IMR-90 (cell line): ENCODE measurements around the gene CEP126. TPM values are rescaled to one million over a fixed set of nuclear protein-coding genes. Genes with fewer than 3 reads are reported as not detected.

Source experiments
- ATAC-seq: fragments of 200-7000 bp; cut with Tn5 transposase; 2 replicates; pipeline ENCODE4 v1.9.1; 2020; ENCODE audit warnings: low read depth, mild to moderate bottlenecking, moderate library complexity
- BruUV-seq: library from RNA; stranded (reverse); fragments of 400-500 nt; replicated peaks from 2 replicates; lab custom pipeline; 2021; lab: Mats Ljungman, UMichigan
- CTCF ChIA-PET: fragments of 300-600 bp; formaldehyde crosslinking; extraction: SDS; loops from one replicate; lab custom pipeline; 2021; ENCODE audit warnings: antibody characterized with exemption; lab: Yijun Ruan, JAX
- POLR2A ChIA-PET: fragments of 300-600 bp; sonication (Branson Sonifier 250); formaldehyde crosslinking; loops from one replicate; lab custom pipeline; 2022; ENCODE audit warnings: antibody characterized with exemption; ENCODE audit not compliant: unreplicated experiment; lab: Charles Lee
- DNase-seq: peaks from one replicate; pipeline ENCODE4 v3.0.0; 2013
- H2AFZ ChIP-seq: replicated peaks from 2 replicates; pipeline ENCODE3; 2013; ENCODE audit warnings: low read length, mild to moderate bottlenecking; ENCODE audit not compliant: poor library complexity
- H2AK5ac ChIP-seq: 2 replicates; pipeline ENCODE4 v1.6.1; 2013; ENCODE audit warnings: low read depth, low read length, inconsistent platforms
- H2AK9ac ChIP-seq: replicated peaks from 2 replicates; pipeline ENCODE3; 2013; ENCODE audit warnings: mild to moderate bottlenecking, low read depth, low read length, moderate library complexity; ENCODE audit not compliant: poor library complexity
- H2BK120ac ChIP-seq: 2 replicates; pipeline ENCODE4 v1.6.1; 2013; ENCODE audit warnings: low read depth, low read length, inconsistent platforms
- H2BK15ac ChIP-seq: 3 replicates; pipeline ENCODE4 v1.6.1; 2013; ENCODE audit warnings: low read depth, low read length, inconsistent platforms
- H2BK20ac ChIP-seq: 2 replicates; pipeline ENCODE4 v1.6.1; 2013; ENCODE audit warnings: low read depth, mild to moderate bottlenecking, inconsistent platforms, low read length, moderate library complexity
- H2BK5ac ChIP-seq: 2 replicates; pipeline ENCODE4 v1.6.1; 2013; ENCODE audit warnings: mild to moderate bottlenecking, low read depth, low read length, inconsistent platforms; ENCODE audit not compliant: poor library complexity, severe bottlenecking
- H3K14ac ChIP-seq: replicated peaks from 2 replicates; pipeline ENCODE4 v1.6.1; 2013; ENCODE audit warnings: low read depth, low read length, inconsistent platforms
- H3K18ac ChIP-seq: 2 replicates; pipeline ENCODE4 v1.6.1; 2013; ENCODE audit warnings: low read depth, low read length, control low read depth
- H3K23ac ChIP-seq: 2 replicates; pipeline ENCODE4 v1.6.1; 2013; ENCODE audit warnings: low read depth, low read length, inconsistent platforms
- H3K27ac ChIP-seq: 2 replicates; pipeline ENCODE4 v1.5.1; 2013; ENCODE audit warnings: mild to moderate bottlenecking, control low read depth, low read length; ENCODE audit not compliant: insufficient read depth
- H3K27me3 ChIP-seq: 2 replicates; pipeline ENCODE4 v1.6.1; 2013; ENCODE audit warnings: low read length; ENCODE audit not compliant: control insufficient read depth, insufficient read depth
- H3K36me3 ChIP-seq: 2 replicates; pipeline ENCODE4 v1.6.1; 2013; ENCODE audit warnings: low read length, mixed read lengths; ENCODE audit not compliant: control insufficient read depth, insufficient read depth
- H3K4ac ChIP-seq: 2 replicates; pipeline ENCODE4 v1.6.1; 2013; ENCODE audit warnings: low read depth, low read length, inconsistent platforms
- H3K4me1 ChIP-seq: 2 replicates; pipeline ENCODE4 v1.6.1; 2013; ENCODE audit warnings: low read length, mixed read lengths; ENCODE audit not compliant: control insufficient read depth, insufficient read depth
- H3K4me2 ChIP-seq: 2 replicates; pipeline ENCODE4 v1.6.1; 2013; ENCODE audit warnings: low read depth, mild to moderate bottlenecking, control low read depth, low read length, moderate library complexity
- H3K4me3 ChIP-seq: 2 replicates; pipeline ENCODE4 v1.5.1; 2013; ENCODE audit warnings: low read depth, mild to moderate bottlenecking, control low read depth, low read length, moderate library complexity; ENCODE audit not compliant: insufficient read depth
- H3K56ac ChIP-seq: 2 replicates; pipeline ENCODE4 v1.6.1; 2013; ENCODE audit warnings: low read length, inconsistent platforms; ENCODE audit not compliant: insufficient read depth; ENCODE audit errors: extremely low read depth
- H3K79me1 ChIP-seq, 2 experiments: 2 replicates each; pipeline ENCODE4 v1.6.1; 2013; ENCODE audit warnings: low read length in 2 of 2, inconsistent platforms in 1 of 2, low read depth in 1 of 2
- H3K9ac ChIP-seq: 2 replicates; pipeline ENCODE4 v1.6.1; 2013; ENCODE audit warnings: low read depth, low read length, control low read depth
- H3K9me1 ChIP-seq: 2 replicates; pipeline ENCODE4 v1.6.1; 2013; ENCODE audit warnings: low read length, inconsistent platforms; ENCODE audit not compliant: insufficient read depth
- H3K9me3 ChIP-seq: 2 replicates; pipeline ENCODE4 v1.6.1; 2013; ENCODE audit warnings: low read length; ENCODE audit not compliant: control insufficient read depth, insufficient read depth
- H4K20me1 ChIP-seq: 2 replicates; pipeline ENCODE4 v1.6.1; 2013; ENCODE audit warnings: low read length, inconsistent platforms; ENCODE audit not compliant: insufficient read depth
- H4K5ac ChIP-seq: 2 replicates; pipeline ENCODE4 v1.6.1; 2013; ENCODE audit warnings: mild to moderate bottlenecking, low read depth, low read length, control low read depth
- H4K8ac ChIP-seq, 2 experiments: 2 replicates each; pipeline ENCODE4 v1.6.1; 2013; ENCODE audit warnings: low read depth in 2 of 2, low read length in 2 of 2, control low read depth in 1 of 2, inconsistent platforms in 1 of 2
- H4K91ac ChIP-seq: 2 replicates; pipeline ENCODE4 v1.6.1; 2013; ENCODE audit warnings: low read depth, low read length, inconsistent platforms; ENCODE audit not compliant: insufficient read depth
- FOS ChIP-seq: fragments of 150-350 bp; IDR thresholded peaks from 2 replicates; pipeline ENCODE4 v1.6.1; 2016; ENCODE audit warnings: low read depth, low read length
- MAFK ChIP-seq: IDR thresholded peaks from 2 replicates; pipeline ENCODE4 v1.6.1; 2012; ENCODE audit warnings: low read depth, low read length, improper control_type of control experiment
- NFE2L2 ChIP-seq: fragments of 150-350 bp; IDR thresholded peaks from 2 replicates; pipeline ENCODE4 v1.6.1; 2016; ENCODE audit warnings: low read depth, mild to moderate bottlenecking, low read length
- SMC3 ChIP-seq: fragments of 150-350 bp; IDR thresholded peaks from 2 replicates; pipeline ENCODE4 v1.6.1; 2016; ENCODE audit warnings: low read depth, mild to moderate bottlenecking, antibody characterized with exemption, low read length, moderate library complexity
- WGBS, 2 experiments: methylation state at CpG; one replicate each; pipeline versions ENCODE4 v1.1.5 to v1.1.7; 2013; ENCODE audit warnings: missing lambda C conversion rate in 2 of 2; ENCODE audit not compliant: insufficient read length in 1 of 2; ENCODE audit errors: extremely low coverage in 2 of 2; 5-methylcytosine and 5-hydroxymethylcytosine counted together
- dilution Hi-C: fragments of 300-500 bp; cut with HindIII; formaldehyde crosslinking; loops from one replicate; pipeline ENCODE4 v1.14.3; 2018; ENCODE audit warnings: low sequenced_read_pairs; ENCODE audit not compliant: unreplicated experiment
- in situ Hi-C: fragments of 300-500 bp; cut with MboI; formaldehyde crosslinking; loops from 3 replicates; pipeline ENCODE4 v1.14.3; 2019; ENCODE audit warnings: low sequenced_read_pairs, inconsistent platforms, mixed read lengths
- intact Hi-C: fragments of 100-400 bp; cut with micrococcal nuclease; formaldehyde crosslinking; loops from 2 replicates; pipeline ENCODE4 v1.10.0; 2022
- polyA plus RNA-seq, 3 experiments: library from polyadenylated mRNA; depleted of rRNA; stranded (reverse); fragments of >200 nt; gene quantifications; 2 replicates each; pipeline ENCODE4 v1.2.3, GENCODE V29; 2012; ENCODE audit warnings: low replicate concordance in 1 of 3
- total RNA-seq: library from RNA; depleted of rRNA; stranded (reverse); fragments of >200 nt; gene quantifications from 2 replicates; pipeline ENCODE4 v1.2.3, GENCODE V29; 2012

Gene CEP126
- total and polyA plus RNA-seq, 2 of the 4 experiments (the other 2 are of a cell fraction), result 0.72 to 1.4 TPM

DNA sequence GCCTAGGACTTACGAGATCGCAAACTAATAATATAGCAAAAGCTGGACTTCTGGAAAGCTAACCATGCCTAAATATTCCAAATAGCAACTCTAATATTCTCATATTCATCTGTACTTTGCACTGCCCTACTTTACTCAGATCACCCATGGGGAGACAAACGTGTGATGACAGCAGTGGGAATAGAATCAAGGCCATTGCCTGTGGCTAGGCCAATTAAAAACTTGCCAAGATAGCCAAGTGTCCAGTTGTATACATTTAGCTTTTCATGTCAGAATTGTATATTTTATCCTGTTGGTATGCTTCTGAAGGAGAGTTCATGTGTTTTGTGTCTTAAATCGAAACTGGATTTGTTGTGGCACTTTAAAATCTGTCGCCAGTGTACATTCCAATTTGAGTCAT lies 1.2 kb upstream of the CEP126 start:
- no CpG with 5 or more reads among the region's 5 CpGs for WGBS, 2 experiments
- intact Hi-C loops, result no loop called here
- H2BK15ac ChIP-seq, result no peak overlapping the region
- no peaks in the 10 kb centered on the region for H3K27me3 ChIP-seq
- H3K18ac ChIP-seq, result peak overlapping the region; percentile 4; the same call in 1 of the 2 replicates
- peak overlapping the region in 1 of 2 experiments; percentile 40; a peak in 1 of 4 replicates for H4K8ac ChIP-seq
- no peak overlapping the region for H3K9ac ChIP-seq
- TF ChIP-seq MAFK (no peak), SMC3 (no peak), NFE2L2 (no peak), FOS (no peak)
- H3K4ac ChIP-seq, result no peak overlapping the region
- BruUV-seq, result no TSS peak
- peaks cover 8% of the 10 kb centered on the region for H3K4me1 ChIP-seq
- H2BK20ac ChIP-seq, result no peak overlapping the region
- H3K23ac ChIP-seq, result no peak overlapping the region
- DNase-seq, result no peak
- H2AK9ac ChIP-seq, result no peak overlapping the region
- H3K9me1 ChIP-seq, result no peaks in the 10 kb centered on the region; the same call in 1 of the 2 replicates
- H3K4me2 ChIP-seq, result peak overlapping the region; percentile 62; the same call in 1 of the 2 replicates
- CTCF ChIA-PET, result interaction anchor here (0.7 to 1.6 kb wide), 2 partner anchors 34 to 53 kb away, joined by 3 to 5 read pairs; no protein-coding TSS in a partner anchor
- H4K20me1 ChIP-seq, result no peaks in the 10 kb centered on the region
- POLR2A ChIA-PET, result no interaction called here
- no peak overlapping the region; the same call in 1 of the 2 replicates for H3K4me3 ChIP-seq
- H2AK5ac ChIP-seq, result no peak overlapping the region
- no peaks in the 10 kb centered on the region for H3K36me3 ChIP-seq
- in situ Hi-C loops, result no loop called here
- H3K9me3 ChIP-seq, result no peaks in the 10 kb centered on the region
- H3K56ac ChIP-seq, result no peak overlapping the region
- no peak for ATAC-seq
- H3K27ac ChIP-seq, result no peak overlapping the region
- no peak overlapping the region for H2BK120ac ChIP-seq
- no peak overlapping the region for H3K14ac ChIP-seq
- no peak overlapping the region for H2AFZ ChIP-seq
- H4K5ac ChIP-seq, result no peak overlapping the region
- H2BK5ac ChIP-seq, result peak overlapping the region; percentile 47
- no peak overlapping the region for H4K91ac ChIP-seq
- peaks cover 0 to 5% of the 10 kb centered on the region in 2 experiments; a peak in 1 of 4 replicates for H3K79me1 ChIP-seq
- dilution Hi-C loops, result no loop called here
